Dermis blood vessel endothelial cell (primary cell): ENCODE results near the gene HNF1A. TPM values are rescaled to one million over a fixed set of nuclear protein-coding genes. Genes with fewer than 3 reads are reported as not detected.

Experiments
- total RNA-seq: library from RNA; depleted of rRNA; stranded (reverse); fragments of >200 nt; gene quantifications from 2 replicates; pipeline ENCODE4 v1.2.3, GENCODE V29; 2014

Gene HNF1A
- total RNA-seq, 1 donor from 2014 or later, result not detected

Other genes starting within 250 kb of the HNF1A start
- 5.6 and 7.5 TPM in 2 replicates for gene SPPL3, start 74.2 kb upstream of the HNF1A start, total RNA-seq
- gene C12orf43, start 37.9 kb downstream of the HNF1A start, total RNA-seq, result 11.1 and 22.2 TPM in 2 replicates
- gene OASL, start 60.7 kb downstream of the HNF1A start, total RNA-seq, result 0.34 and 0.74 TPM in 2 replicates
- 8.8 and 10.2 TPM in 2 replicates for gene P2RX7, start 154.3 kb downstream of the HNF1A start, total RNA-seq
- 105 and 193 TPM in 2 replicates for gene P2RX4, start 231.6 kb downstream of the HNF1A start, total RNA-seq